ENCODE results near the gene ABTB1.

DNA sequence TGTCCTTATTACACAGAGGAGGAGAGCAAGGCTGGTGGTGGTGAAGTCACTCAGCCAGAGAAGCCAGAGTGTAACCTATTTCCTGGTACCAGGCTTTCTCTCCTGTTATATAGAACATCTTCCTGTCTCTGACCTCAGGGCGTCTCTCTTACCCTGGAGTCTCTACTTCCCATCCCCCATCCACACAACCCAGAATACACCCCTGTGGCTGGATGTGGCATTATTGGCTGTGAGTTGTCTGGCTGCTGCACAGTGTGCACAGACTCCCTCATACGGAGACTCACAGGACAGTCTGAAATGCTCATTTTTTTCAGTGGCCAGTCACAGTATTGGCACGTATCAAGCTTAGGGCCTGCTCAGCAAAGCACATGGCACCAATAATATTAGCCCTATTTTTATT, 35.2 kb upstream of the ABTB1 start:
- TF ChIP-seq CTCF (IDR thresholded peaks at IDR 0.05 in 2 of 3, conservative IDR thresholded peaks at IDR 0.05 in 1 of 3; ENCODE audit: insufficient read depth in 2 of 3, low read depth in 1 of 3, low read length in 3 of 3) (no peak), GABPB1 (CRISPR knock-in tag; IDR thresholded peaks at IDR 0.05) (no peak), POLR2A (conservative IDR thresholded peaks at IDR 0.05) (no peak), ZBED1 (IDR thresholded peaks at IDR 0.05) (no peak), FOXA1 (IDR thresholded peaks at IDR 0.05; ENCODE audit: borderline replicate concordance) (no peak), JUN (IDR thresholded peaks at IDR 0.05; ENCODE audit: borderline replicate concordance, low read depth, low read length) (no peak), JUN (CRISPR knock-in tag; IDR thresholded peaks at IDR 0.05; ENCODE audit: borderline replicate concordance) (no peak)
- TF ChIP-seq, protein P1, sequence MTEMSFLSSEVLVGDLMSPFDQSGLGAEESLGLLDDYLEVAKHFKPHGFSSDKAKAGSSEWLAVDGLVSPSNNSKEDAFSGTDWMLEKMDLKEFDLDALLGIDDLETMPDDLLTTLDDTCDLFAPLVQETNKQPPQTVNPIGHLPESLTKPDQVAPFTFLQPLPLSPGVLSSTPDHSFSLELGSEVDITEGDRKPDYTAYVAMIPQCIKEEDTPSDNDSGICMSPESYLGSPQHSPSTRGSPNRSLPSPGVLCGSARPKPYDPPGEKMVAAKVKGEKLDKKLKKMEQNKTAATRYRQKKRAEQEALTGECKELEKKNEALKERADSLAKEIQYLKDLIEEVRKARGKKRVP (CRISPR knock-in tag; IDR thresholded peaks at IDR 0.05) = no peak

Data from K562 (cell line).